ENCODE results near the gene TMPRSS4. TPM values are rescaled to one million over a fixed set of nuclear protein-coding genes. Genes with fewer than 3 reads are reported as not detected.

TMPRSS4 gene
- polyA plus RNA-seq, 1 experiment, result not detected

GRCh38 chr11:118153516-118153915, 76.6 kb downstream of the TMPRSS4 start:
- DNase-seq (ENCODE audit: low read depth, low spot score), result no peak
- POLR2A ChIA-PET, result no interaction called here
- no peaks in the 10 kb centered on the region for H3K9me3 ChIP-seq (ENCODE audit: control insufficient read depth, insufficient read depth, low read length)
- H3K27me3 ChIP-seq (ENCODE audit: control insufficient read depth, insufficient read depth, low read length), result peaks cover 82% of the 10 kb centered on the region
- CTCF ChIA-PET, result interaction anchor here (1.0 to 1.5 kb wide), 2 partner anchors 18 to 45 kb away, joined by 3 to 6 read pairs; no protein-coding TSS in a partner anchor
- no peak for TF ChIP-seq CTCF (IDR thresholded peaks at IDR 0.05; ENCODE audit: low read depth, low read length)
- no peak overlapping the region for H3K4me3 ChIP-seq (ENCODE audit: low read depth, low read length)
- no peak overlapping the region for H3K27ac ChIP-seq (ENCODE audit: low read depth, low read length)

- H3K27me3 ChIP-seq (ENCODE audit: control insufficient read depth, insufficient read depth, low read length), result peaks cover 87% of the 10 kb centered on the region
- CTCF ChIA-PET, result no interaction called here
These were observed 77.1 kb downstream of the TMPRSS4 start for GRCh38 chr11:118153976-118154375.

GRCh38 chr11:118154641-118155040, 77.8 kb downstream of the TMPRSS4 start:
- CTCF ChIA-PET, result interaction anchor here (2.6 kb wide), 1 partner anchor 17 kb away, joined by 18 read pairs; no protein-coding TSS in a partner anchor

More at GRCh38 chr11:118153976-118154375, 77.1 kb downstream of the TMPRSS4 start:
- no peaks in the 10 kb centered on the region for H3K9me3 ChIP-seq (ENCODE audit: control insufficient read depth, insufficient read depth, low read length)
- DNase-seq (ENCODE audit: low read depth, low spot score), result no peak
- TF ChIP-seq CTCF (IDR thresholded peaks at IDR 0.05; ENCODE audit: low read depth, low read length), result no peak
- POLR2A ChIA-PET, result no interaction called here
- no peak overlapping the region for H3K4me3 ChIP-seq (ENCODE audit: low read depth, low read length)
- H3K27ac ChIP-seq (ENCODE audit: low read depth, low read length), result no peak overlapping the region

GRCh38 chr11:118155776-118156530, 79.1 kb downstream of the TMPRSS4 start:
- no peak for DNase-seq (ENCODE audit: low read depth, low spot score)
- Histone ChIP-seq H3K9me3 (ENCODE audit: control insufficient read depth, insufficient read depth, low read length) (no peaks in the 10 kb centered on the region), H3K4me3 (ENCODE audit: low read depth, low read length) (no peak overlapping the region), H3K27ac (ENCODE audit: low read depth, low read length) (no peak overlapping the region), H3K27me3 (ENCODE audit: control insufficient read depth, insufficient read depth, low read length) (peaks cover 80% of the 10 kb centered on the region)
- POLR2A ChIA-PET, result no interaction called here
- TF ChIP-seq CTCF (IDR thresholded peaks at IDR 0.05; ENCODE audit: low read depth, low read length), result no peak
- CTCF ChIA-PET, result interaction anchor here (2.6 kb wide), 1 partner anchor 15 kb away, joined by 18 read pairs; no protein-coding TSS in a partner anchor

More at GRCh38 chr11:118154641-118155040, 77.8 kb downstream of the TMPRSS4 start:
- no peak overlapping the region for H3K4me3 ChIP-seq (ENCODE audit: low read depth, low read length)
- no peaks in the 10 kb centered on the region for H3K9me3 ChIP-seq (ENCODE audit: control insufficient read depth, insufficient read depth, low read length)
- POLR2A ChIA-PET, result no interaction called here
- no peak overlapping the region for H3K27ac ChIP-seq (ENCODE audit: low read depth, low read length)
- DNase-seq (ENCODE audit: low read depth, low spot score), result no peak
- no peak for TF ChIP-seq CTCF (IDR thresholded peaks at IDR 0.05; ENCODE audit: low read depth, low read length)
- peaks cover 88% of the 10 kb centered on the region for H3K27me3 ChIP-seq (ENCODE audit: control insufficient read depth, insufficient read depth, low read length)

GRCh38 chr11:118156531-118157185, 79.8 kb downstream of the TMPRSS4 start:
- H3K9me3 ChIP-seq (ENCODE audit: control insufficient read depth, insufficient read depth, low read length), result no peaks in the 10 kb centered on the region
- no peak for TF ChIP-seq CTCF (IDR thresholded peaks at IDR 0.05; ENCODE audit: low read depth, low read length)
- no peak for DNase-seq (ENCODE audit: low read depth, low spot score)
- H3K4me3 ChIP-seq (ENCODE audit: low read depth, low read length), result no peak overlapping the region
- H3K27ac ChIP-seq (ENCODE audit: low read depth, low read length), result no peak overlapping the region
- H3K27me3 ChIP-seq (ENCODE audit: control insufficient read depth, insufficient read depth, low read length), result peaks cover 74% of the 10 kb centered on the region
- POLR2A ChIA-PET, result no interaction called here
- CTCF ChIA-PET, result interaction anchor here (2.6 kb wide), 1 partner anchor 15 kb away, joined by 18 read pairs; no protein-coding TSS in a partner anchor

Data from AG04450 (cell line).